ENCODE results near the gene KCNA3. TPM values are rescaled to one million over a fixed set of nuclear protein-coding genes. Genes with fewer than 3 reads are reported as not detected.

The KCNA3 gene
- total and polyA plus RNA-seq, 8 donors: 0.08 to 1.2 (median 0.57) TPM

DNA sequence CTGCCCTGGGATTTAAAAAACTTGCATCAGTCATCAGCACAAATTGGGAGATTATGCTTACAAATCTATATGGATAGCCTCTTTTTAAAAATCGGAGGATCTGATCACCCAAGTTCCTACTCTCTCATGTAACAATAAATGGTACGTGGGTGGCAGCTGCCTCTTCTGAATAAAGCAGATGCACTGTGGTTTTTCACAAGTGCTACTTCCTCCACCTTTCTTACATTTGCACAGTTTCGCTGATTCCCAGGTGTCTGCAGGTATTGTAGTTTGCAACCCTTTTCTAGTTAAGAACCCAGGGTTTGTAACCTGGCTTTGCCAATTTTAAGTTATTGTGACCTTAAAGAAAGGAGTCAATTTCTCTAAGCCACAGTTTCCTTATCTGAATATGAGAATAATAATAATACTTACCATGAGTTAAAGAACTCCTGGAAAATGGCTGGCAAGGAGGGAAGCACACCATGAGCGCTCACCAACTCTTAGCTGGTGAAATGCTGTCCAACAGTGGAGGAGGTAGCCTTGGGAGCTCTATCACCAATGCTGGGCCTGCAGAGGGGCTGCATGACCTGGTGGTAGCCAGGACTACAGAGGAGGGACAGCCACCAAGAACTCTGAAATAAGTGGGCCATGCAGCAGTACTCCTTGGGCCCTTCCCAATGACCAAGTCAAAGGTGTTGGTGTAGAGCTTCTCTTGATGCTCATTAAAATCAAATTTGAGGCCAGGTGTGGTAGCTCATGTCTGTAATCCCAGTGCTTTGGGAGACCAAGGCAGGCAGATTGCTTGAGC, 38.4 kb downstream of the KCNA3 start:
- ATAC-seq: no peak
- H3K36me3 ChIP-seq: no peaks in the 10 kb centered on the region
- 84 to 90% methylated on average over 4 of the region's 4 CpGs for whole genome bisulfite sequencing, 2 donors
- no peaks in the 10 kb centered on the region for H3K27me3 ChIP-seq
- intact Hi-C loops (cut with DNase I): loop anchor here in 1 of 3 donors (10.0 kb wide), 1 partner anchor 128 kb away; no protein-coding TSS in a partner anchor
- H3K4me1 ChIP-seq: peaks cover 0 to 9% (median 0%) of the 10 kb centered on the region in 3 donors
- no peak for TF ChIP-seq CTCF (IDR thresholded peaks at IDR 0.05)
- no peak overlapping the region for H3K27ac ChIP-seq
- H3K4me3 ChIP-seq: no peak overlapping the region
- H3K9me3 ChIP-seq: no peaks in the 10 kb centered on the region
- DNase-seq: no peak
- no peak for FAIRE-seq

GRCh38 chr1:110635434-110635833, 39.3 kb downstream of the KCNA3 start:
- no peak for ATAC-seq
- Histone ChIP-seq H3K27me3 (no peaks in the 10 kb centered on the region), H3K27ac (no peak overlapping the region), H3K4me3 (no peak overlapping the region), H3K4me1 (peaks cover 0 to 9% (median 0%) of the 10 kb centered on the region in 3 donors), H3K9me3 (no peaks in the 10 kb centered on the region), H3K36me3 (no peaks in the 10 kb centered on the region)
- no peak for FAIRE-seq
- intact Hi-C loops (cut with DNase I): loop anchor here in 1 of 3 donors (10.0 kb wide), 1 partner anchor 129 kb away; no protein-coding TSS in a partner anchor
- WGBS, 2 donors: 86 to 97% methylated on average over 2 of the region's 2 CpGs
- no peak for TF ChIP-seq CTCF (IDR thresholded peaks at IDR 0.05)
- no peak for DNase-seq

DNA sequence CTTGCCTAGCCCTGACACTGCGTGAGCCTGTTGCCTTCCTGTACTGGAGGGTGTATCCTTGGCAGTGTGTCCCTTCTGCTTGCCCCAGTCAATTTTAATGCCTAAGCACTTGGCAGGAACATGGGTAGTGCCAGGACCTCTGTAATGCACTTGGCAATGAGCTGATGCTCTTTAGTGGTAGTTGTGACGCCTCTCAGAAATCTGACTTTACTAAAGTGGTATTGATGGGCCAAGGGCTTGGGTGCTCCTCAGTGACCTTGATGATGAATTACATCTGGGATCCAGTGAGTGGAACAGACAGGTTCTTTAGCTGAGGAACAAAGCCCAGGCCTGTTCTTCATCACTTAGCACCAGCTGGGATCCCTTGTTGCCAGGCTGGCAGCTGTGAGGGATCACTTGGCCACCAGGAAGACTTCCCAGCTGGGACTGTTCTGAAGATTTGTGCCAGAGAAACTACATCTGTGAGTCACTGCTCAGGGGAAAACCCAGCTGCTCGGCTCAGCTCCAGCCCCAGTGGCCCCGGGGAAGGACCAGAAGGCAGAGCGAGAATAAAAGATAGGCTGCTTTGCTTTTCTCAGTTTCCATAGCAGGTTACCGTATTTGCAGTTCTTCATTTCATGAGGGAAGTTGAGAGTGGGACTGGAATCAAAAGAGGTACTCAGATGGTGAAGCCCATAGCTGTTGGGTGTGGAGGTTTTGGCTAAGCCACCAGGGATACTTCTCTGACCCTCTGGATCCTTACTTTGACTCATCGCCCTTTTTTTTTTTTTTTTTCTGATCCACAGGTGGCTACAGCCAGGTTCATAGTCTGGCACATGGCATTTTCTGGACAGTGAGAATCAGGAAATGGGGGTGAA, 40.1 kb downstream of the KCNA3 start:
- Histone ChIP-seq H3K27me3 (no peaks in the 10 kb centered on the region), H3K9me3 (no peaks in the 10 kb centered on the region), H3K27ac (peak overlapping the region in 1 of 4 donors; percentile 46), H3K4me1 (peaks cover 0 to 9% (median 0%) of the 10 kb centered on the region in 3 donors), H3K36me3 (no peaks in the 10 kb centered on the region), H3K4me3 (no peak overlapping the region)
- FAIRE-seq (no peak), DNase-seq (peak; percentile 83 to 94 (median 91)), ATAC-seq (peak; percentile 94 to 96 (median 94))
- 23 to 34% methylated on average over 7 of the region's 7 CpGs for WGBS, 2 donors
- no peak for TF ChIP-seq CTCF (IDR thresholded peaks at IDR 0.05)
- intact Hi-C loops (cut with DNase I): loop anchor here (5.0 to 10.0 kb wide), 4 partner anchors 130 to 148 kb away; no protein-coding TSS in a partner anchor

GRCh38 chr1:110634086-110634454, 40.7 kb downstream of the KCNA3 start:
- no peaks in the 10 kb centered on the region for H3K36me3 ChIP-seq
- ATAC-seq: no peak
- 44 to 50% methylated on average over 1 of the region's 1 CpG for WGBS, 2 donors
- H3K27ac ChIP-seq: peak overlapping the region in 1 of 4 donors; percentile 46
- FAIRE-seq: no peak
- H3K4me3 ChIP-seq: no peak overlapping the region
- intact Hi-C loops (cut with DNase I): loop anchor here (5.0 to 10.0 kb wide), 4 partner anchors 131 to 148 kb away; no protein-coding TSS in a partner anchor
- peaks cover 0 to 9% (median 0%) of the 10 kb centered on the region in 3 donors for H3K4me1 ChIP-seq
- H3K27me3 ChIP-seq: no peaks in the 10 kb centered on the region
- H3K9me3 ChIP-seq: no peaks in the 10 kb centered on the region
- DNase-seq: no peak
- TF ChIP-seq CTCF (IDR thresholded peaks at IDR 0.05): no peak
